Suprapubic skin (tissue), 4 donors: ENCODE measurements around the gene UBE2R2. TPM values are rescaled to one million over a fixed set of nuclear protein-coding genes. Genes with fewer than 3 reads are reported as not detected.

ENCODE experiments used
- total RNA-seq, 4 donors: library from RNA; depleted of rRNA; stranded (reverse); fragments of >200 nt; gene quantifications; one replicate each; pipeline ENCODE4 v1.1.0, GENCODE V29; 2016

The UBE2R2 gene
- total RNA-seq, 4 donors from 2014 or later = 29.2 to 36.4 (median 33.5) TPM

Other genes with a start within 250 kb of the UBE2R2 start
- gene PRSS3, start 21.6 kb upstream of the UBE2R2 start, total RNA-seq = 10 to 100 TPM; 14.1 to 53.7 (median 25.1) TPM
- gene UBAP2, start 231.7 kb downstream of the UBE2R2 start, total RNA-seq = 10 to 100 TPM; 27.2 to 52.5 (median 32.9) TPM